GM10847 (cell line): ENCODE data around the gene TSTD2.

Experiments
- POLR2A ChIP-seq: IDR thresholded peaks from 2 replicates; pipeline ENCODE4 v1.6.1; 2011; ENCODE audit not compliant: insufficient read length; ENCODE audit errors: extremely low read depth

Gene TSTD2

GRCh38 chr9:97640325-97640724 is 7.2 kb upstream of the TSTD2 start:
- TF ChIP-seq POLR2A: no peak

GRCh38 chr9:97638666-97639065 is 5.5 kb upstream of the TSTD2 start:
- TF ChIP-seq POLR2A: no peak

- TF ChIP-seq POLR2A: no peak
Measured at GRCh38 chr9:97636903-97637302, 3.7 kb upstream of the TSTD2 start.

GRCh38 chr9:97635026-97635425 is 1.9 kb upstream of the TSTD2 start:
- no peak for TF ChIP-seq POLR2A

DNA sequence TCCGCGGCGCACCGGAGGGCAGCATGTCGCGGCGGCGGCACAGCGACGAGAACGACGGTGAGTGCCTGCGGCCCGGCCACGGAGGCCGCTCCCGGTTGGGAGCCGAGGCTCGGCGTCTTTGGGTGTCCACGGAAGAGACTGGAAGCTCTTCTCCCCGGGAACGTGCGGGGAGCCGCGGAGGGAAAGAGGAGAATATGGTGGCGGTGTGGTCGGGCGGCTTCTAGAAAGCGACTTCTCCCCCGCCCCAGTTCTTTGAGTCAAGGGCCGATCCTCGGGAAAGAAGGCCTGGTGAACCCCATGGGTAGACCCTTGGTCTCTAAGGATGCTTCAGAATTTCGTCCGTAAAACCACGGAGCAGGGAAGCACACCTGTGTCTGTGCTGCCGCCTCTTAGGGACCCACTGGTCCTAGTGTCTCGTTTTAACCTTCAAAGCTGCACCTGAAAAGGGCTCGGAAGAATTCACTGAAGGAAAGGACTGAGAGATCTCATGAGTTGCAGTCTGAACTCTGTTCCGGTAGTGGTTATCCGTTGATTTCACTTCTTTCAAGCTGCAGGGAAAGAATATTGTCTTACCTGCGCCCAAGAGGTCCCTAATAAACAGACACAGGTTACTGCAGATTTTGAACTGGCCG is 807 bp upstream of the TSTD2 start:
- no peak for TF ChIP-seq POLR2A

DNA sequence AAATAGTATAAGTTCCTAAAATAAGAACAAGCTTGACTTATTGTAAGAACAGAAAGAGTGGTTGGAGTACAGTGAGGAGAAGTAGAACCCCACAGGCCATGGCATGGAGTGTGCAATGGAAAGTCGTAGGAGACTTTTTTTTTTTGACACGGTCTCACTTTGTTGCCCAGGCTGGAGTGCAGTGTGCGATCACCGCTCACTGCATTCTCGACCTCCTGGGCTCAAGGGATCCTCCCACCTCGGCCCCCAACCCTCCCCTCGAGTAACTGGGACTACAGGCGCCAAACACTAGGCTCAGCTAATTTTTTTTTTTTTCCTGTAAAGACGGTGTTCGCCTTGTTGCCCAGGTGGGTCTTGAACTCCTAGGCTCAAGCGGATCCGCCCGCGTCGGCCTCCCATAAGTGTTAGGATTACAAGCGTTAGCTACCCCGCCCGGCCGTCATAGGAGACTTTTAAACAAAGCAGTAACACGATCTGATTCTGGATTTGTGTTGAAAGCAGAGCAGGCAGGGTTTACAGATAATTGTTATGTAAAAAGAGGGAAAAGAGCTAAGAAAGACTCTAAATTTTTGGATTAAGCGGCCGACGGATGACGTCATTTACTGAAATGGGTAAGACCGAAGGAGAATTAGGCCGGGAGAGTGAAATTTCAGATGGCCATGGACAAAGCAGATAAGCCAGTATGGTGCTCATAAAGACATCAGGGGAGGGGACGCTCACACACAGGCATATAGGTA is 752 bp downstream of the TSTD2 start:
- no peak for TF ChIP-seq POLR2A

GRCh38 chr9:97630591-97630990 is 2.6 kb downstream of the TSTD2 start:
- no peak for TF ChIP-seq POLR2A

DNA sequence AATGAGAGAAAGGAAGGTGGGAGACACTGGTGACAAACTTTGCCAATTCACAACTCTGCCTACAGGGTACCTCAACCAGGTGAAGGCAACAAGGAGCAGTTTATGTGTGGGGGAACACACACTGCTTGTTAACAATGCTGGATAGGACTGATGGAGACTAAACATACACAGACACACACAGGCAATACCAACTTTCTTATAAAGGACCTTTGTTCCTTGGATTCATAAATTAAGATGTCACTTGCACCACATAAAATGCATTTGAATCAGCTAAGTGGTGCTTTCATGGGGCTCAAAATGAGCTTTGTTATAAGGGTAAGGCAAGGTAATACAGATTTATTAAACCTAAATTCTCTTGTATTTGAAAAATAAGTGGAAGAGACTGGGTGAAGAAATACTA is 4.0 kb downstream of the TSTD2 start:
- no peak for TF ChIP-seq POLR2A

DNA sequence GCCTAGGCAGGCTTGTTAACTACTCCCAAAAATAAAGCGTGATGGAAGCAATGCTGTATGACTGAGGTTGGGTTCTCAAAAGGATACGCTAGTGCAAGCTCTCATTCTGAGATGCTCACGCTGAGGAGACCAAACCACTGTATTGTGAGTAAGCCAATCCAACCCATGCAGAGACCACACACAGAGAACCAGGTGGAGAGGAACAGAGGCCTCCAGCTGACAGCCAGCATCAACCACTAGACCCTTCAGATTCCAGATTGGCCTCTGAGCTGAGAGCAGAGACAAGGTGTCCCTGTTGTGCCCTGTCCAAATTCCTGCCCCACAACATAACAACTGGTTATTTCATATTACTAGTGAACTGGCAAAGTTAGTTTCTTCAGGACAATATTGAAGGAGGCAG is 4.5 kb downstream of the TSTD2 start:
- TF ChIP-seq POLR2A: no peak

DNA sequence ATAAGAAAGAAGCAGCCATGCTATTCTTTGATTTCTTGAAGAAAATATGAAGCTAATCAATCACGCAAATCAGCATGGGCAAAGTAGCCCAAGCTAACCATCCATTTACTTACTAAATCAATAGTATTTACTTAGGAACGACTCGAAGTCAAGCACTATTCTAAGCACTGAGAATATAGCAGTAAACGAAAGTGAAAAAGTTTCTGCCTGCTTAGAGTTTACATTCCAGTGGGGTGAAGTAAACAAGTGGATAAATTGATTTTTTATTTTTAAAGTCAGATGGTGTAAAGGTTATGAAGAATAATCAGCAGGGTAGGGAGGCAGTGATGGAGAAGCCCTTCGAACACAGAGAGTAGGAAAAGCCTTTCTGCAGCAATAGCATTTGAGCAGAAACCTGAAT is 5.5 kb downstream of the TSTD2 start:
- no peak for TF ChIP-seq POLR2A

- TF ChIP-seq POLR2A: no peak
Measured at GRCh38 chr9:97625620-97626019, 7.5 kb downstream of the TSTD2 start.

DNA sequence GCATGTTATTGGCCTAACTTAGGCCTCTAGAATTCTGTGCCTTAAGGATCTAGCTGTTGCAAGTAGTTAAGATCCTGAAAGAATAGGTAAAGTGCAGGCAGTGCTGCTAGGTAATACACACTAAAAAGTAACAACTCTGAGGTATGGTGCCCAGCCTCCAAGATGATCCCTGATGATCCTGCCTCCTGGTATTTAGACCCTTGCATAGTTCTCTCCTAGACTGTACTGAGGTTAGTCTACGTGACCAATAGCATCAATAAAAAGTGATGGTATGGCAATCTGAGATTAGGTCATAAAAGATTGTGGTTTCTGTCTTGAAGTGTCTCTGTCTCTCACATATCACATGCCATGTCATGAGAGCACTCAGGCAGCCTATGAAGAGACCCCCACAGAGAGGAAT is 9.2 kb downstream of the TSTD2 start:
- TF ChIP-seq POLR2A: no peak

DNA sequence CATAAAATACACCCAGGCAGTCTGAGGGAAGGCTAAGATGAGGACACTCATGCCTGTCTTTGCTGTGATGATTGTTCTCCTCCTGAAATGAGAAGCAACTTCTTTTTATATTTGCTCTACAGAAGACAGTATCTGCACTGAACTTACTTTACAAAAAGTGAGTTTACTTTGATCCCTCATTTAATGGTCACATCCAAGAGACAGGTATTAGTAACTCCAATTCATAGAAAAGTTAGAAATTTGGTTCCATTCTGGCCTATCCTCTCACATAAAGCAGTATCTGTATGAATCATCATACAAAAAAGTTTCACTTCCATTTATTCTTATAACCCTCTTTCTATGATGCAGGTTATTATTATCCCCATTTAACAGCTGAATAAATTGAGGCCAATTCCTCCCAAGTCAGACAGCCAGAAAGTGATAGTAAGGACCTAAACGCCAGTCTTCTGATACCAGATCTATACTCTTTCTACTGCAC is 15.2 kb downstream of the TSTD2 start:
- no peak for TF ChIP-seq POLR2A

DNA sequence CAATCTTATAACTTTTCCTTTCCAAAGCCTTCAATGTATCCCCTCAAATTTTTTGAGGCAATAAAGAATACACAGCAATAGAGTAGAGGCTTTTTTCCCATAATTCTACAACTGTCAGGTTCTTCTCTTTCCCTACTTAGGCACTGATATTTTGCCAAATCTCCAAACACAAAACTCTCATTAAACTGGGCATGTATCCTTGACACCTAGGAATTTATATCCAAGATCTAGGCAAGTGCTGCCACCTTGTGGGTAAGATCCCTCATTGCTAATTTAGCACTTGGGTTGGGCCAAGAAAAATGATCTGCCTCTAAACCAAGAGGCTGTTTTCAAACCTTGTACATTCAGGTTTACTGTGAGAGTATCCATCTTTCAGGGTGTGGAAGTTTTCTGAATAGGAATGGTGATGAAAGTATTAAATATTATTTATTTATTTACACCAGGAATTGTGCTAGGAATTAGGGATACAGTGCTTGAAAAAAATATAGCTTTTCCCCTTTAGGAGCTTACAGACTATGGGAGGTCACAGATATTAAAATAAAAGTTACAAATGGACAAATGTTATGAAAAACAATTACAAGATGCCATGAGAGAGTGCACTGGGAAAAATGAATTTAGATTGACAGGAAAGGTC is 17.6 kb downstream of the TSTD2 start:
- TF ChIP-seq POLR2A: no peak

DNA sequence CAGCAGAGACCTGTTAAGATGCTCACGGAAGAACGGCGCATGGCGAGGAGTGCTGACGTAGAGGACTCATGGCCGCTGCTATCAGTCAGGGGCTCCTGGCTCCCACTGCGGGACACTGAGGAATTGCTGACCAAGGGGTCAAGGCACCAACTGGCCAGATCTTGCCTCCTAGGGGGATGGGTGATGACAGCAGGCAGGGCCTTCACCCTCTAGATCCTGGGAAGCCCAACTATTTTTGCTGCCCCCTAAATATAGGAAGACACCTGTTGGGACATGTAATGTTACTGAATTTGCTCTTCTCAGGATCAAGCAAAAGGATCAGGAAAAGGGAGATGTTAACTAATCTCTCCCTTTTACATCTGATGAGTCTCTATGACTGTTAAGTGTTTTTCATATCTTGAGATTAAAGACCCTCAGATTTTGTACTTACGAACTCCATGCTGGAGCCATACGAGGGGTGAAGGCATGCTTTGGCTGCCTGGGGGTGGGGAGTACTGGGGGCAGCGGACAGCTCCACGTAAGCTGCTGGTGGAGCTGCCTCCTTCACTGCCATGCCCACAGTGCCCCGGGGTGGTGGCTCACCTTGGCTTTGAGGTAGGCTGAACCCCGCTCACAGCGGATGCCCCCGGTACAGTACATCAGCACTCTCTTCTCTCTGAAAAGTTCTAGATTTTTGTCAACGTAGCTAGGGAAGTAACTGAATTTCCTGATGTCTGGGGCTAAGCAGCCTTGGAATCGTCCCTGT is 28.1 kb downstream of the TSTD2 start:
- TF ChIP-seq POLR2A: no peak

DNA sequence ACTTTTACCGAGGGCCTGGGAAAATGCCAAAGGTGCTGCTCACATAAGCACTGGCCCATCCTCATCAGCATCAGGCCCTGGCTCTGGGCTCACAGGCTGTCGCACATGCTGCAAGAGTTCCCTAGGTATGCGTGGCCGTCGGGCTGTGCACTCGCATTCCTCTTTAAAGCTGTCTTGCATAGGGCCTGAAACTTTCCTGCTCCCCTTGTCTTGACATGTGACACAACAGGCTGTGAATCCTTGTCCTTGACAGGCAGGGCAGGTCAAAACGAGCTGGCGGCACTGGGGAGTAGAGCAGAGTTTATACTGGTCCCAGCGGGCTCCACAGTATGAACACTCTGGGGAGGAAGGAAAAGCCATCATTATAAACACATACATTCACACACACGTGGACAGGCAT is 30.7 kb downstream of the TSTD2 start:
- TF ChIP-seq POLR2A: no peak

GRCh38 chr9:97601228-97601898 is 31.8 kb downstream of the TSTD2 start:
- no peak for TF ChIP-seq POLR2A
